MM.1S (cell line): ENCODE results near the gene C7.

ENCODE experiments used
- CTCF ChIP-seq: fragments of 300-600 bp; sonication (generic); IDR thresholded peaks from 2 replicates; pipeline ENCODE4 v1.5.1; 2016; ENCODE audit warnings: antibody characterized with exemption, low read length, mixed read lengths
- EZH2phosphoT487 ChIP-seq: fragments of 300-600 bp; sonication (generic); IDR thresholded peaks from 2 replicates; pipeline ENCODE4 v1.6.1; 2018; ENCODE audit warnings: antibody characterized with exemption, low read length

GRCh38 chr5:40986666-40987065, 77.4 kb downstream of the C7 start:
- TF ChIP-seq EZH2phosphoT487 (no peak), CTCF (no peak)
